GM10248 (cell line): ENCODE results near the gene PYCR2.

Experiments used
- CTCF ChIA-PET: fragments of 300-600 bp; sonication (Branson Sonifier 250); formaldehyde crosslinking; extraction: SDS; loops from one replicate; lab custom pipeline; 2021; ENCODE audit warnings: antibody characterized with exemption; lab: Yijun Ruan, JAX
- POLR2A ChIA-PET: fragments of 350-650 bp; sonication (Branson Sonifier 250); formaldehyde crosslinking; extraction: SDS; loops from one replicate; lab custom pipeline; 2020; ENCODE audit warnings: antibody characterized with exemption; lab: Yijun Ruan, JAX
- DNase-seq: peaks from one replicate; pipeline ENCODE4 v3.0.0; 2012; ENCODE audit errors: extremely low spot score
- TF ChIP-seq, protein P1 (sequence below): IDR thresholded peaks from 2 replicates; pipeline ENCODE4 v1.5.1; 2012; ENCODE audit warnings: mild to moderate bottlenecking, low read depth; ENCODE audit errors: extremely low read depth, missing control alignments, control extremely low read depth

The PYCR2 gene

DNA sequence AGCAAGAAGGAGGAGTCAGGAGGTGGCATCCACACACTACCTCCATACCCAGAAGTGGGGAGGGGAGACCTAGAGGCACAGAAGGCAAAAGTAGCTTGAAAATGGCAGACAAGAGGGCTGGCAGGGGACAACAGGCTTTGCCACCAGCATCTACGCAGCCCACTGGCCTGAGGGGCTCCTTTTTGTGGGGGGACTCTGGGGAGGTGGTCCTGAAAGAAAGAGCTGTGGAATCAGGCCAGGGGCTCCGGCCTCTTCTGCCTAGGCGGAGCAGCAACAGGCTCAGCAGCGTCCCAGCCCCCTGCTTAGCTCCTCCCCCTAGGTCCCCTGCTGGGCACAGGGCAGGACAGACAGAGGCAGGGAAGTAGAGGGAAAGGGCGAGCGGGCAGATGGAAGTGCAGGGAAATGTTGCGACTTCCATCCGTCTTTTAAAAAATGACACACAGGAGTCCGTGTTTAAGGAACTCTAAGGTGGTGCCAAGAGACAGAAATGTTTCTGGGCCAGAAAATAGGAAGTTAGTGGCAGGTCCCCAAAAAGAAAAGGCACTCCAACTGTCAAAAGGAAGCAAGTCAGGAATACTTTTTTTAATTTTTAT is 27.0 kb upstream of the PYCR2 start:
- TF ChIP-seq, protein P1, sequence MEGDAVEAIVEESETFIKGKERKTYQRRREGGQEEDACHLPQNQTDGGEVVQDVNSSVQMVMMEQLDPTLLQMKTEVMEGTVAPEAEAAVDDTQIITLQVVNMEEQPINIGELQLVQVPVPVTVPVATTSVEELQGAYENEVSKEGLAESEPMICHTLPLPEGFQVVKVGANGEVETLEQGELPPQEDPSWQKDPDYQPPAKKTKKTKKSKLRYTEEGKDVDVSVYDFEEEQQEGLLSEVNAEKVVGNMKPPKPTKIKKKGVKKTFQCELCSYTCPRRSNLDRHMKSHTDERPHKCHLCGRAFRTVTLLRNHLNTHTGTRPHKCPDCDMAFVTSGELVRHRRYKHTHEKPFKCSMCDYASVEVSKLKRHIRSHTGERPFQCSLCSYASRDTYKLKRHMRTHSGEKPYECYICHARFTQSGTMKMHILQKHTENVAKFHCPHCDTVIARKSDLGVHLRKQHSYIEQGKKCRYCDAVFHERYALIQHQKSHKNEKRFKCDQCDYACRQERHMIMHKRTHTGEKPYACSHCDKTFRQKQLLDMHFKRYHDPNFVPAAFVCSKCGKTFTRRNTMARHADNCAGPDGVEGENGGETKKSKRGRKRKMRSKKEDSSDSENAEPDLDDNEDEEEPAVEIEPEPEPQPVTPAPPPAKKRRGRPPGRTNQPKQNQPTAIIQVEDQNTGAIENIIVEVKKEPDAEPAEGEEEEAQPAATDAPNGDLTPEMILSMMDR, result no peak
- ChIA-PET CTCF (interaction anchor here (0.9 to 4.1 kb wide), 2 partner anchors 11 to 476 kb away, joined by 3 to 16 read pairs; no protein-coding TSS in a partner anchor), POLR2A (no interaction called here)
- DNase-seq, result no peak

DNA sequence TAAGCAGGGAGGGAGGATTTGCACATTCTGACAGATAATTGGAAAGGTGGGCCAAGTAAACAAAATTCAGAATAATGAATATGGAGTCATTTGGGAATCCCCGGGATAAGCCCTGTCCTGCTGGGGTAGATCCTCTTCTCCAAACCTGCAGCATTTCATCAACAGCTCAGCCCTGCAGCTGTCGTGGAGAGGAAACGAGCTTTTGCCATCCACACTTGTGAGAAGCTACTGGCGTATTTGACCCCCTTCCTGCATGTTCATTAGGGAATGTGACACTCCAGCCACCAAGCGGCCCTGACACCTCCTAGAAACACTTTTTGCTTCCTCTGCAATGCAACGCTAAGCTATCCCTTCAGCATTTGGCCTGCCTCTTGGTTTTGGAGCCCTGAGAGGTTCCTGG is 25.0 kb upstream of the PYCR2 start:
- TF ChIP-seq, protein P1, result no peak
- POLR2A ChIA-PET, result no interaction called here
- CTCF ChIA-PET, result interaction anchor here (1.0 to 4.1 kb wide), 3 partner anchors 8 to 38 kb away, joined by 3 to 16 read pairs (median 4); partner anchors contain the start of gene LEFTY2
- DNase-seq, result no peak

- DNase-seq, result no peak
- TF ChIP-seq, protein P1, result no peak
- POLR2A ChIA-PET, result no interaction called here
- CTCF ChIA-PET, result interaction anchor here (1.7 to 4.2 kb wide), 2 partner anchors 9 to 15 kb away, joined by 4 to 30 read pairs; no protein-coding TSS in a partner anchor
Measured at GRCh38 chr1:225946803-225947202, 22.8 kb upstream of the PYCR2 start.

- TF ChIP-seq, protein P1, result no peak
- CTCF ChIA-PET, result interaction anchor here (1.0 to 4.2 kb wide), 5 partner anchors 9 to 29 kb away, joined by 3 to 30 read pairs (median 3); no protein-coding TSS in a partner anchor
- no peak for DNase-seq
- POLR2A ChIA-PET, result no interaction called here
Measured at GRCh38 chr1:225946082-225946620, 22.1 kb upstream of the PYCR2 start.

DNA sequence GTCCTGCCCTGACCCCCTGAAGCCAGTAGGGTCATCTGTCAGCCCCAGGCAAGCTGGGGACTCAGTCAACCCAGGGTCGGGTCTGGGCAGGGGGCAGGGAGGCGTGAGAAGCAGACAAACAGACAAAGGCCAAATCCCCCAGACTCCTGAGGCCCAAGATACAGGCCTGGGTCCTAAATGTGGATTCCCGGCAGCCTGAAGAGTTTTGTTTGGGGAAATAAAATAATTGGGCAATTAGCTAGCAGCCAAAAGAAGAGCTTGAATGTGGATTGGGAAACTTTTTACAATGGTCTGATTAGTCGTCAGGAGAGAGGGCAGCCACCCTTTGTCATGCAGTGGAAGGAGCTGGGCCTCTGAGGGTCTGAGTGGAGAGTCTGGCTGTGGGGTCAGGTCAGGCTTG is 21.5 kb upstream of the PYCR2 start:
- CTCF ChIA-PET, result interaction anchor here (1.0 to 4.2 kb wide), 6 partner anchors 8 to 471 kb away, joined by 3 to 30 read pairs (median 4); no protein-coding TSS in a partner anchor
- TF ChIP-seq, protein P1, result no peak
- DNase-seq, result no peak
- POLR2A ChIA-PET, result no interaction called here

- ChIA-PET CTCF (interaction anchor here (1.2 to 4.2 kb wide), 4 partner anchors 9 to 470 kb away, joined by 3 to 30 read pairs (median 5); no protein-coding TSS in a partner anchor), POLR2A (no interaction called here)
- TF ChIP-seq, protein P1, result no peak
- peak; percentile 73 for DNase-seq
Measured at GRCh38 chr1:225944951-225945350, 20.9 kb upstream of the PYCR2 start.
